ENCODE measurements around the gene NLGN1. TPM values are rescaled to one million over a fixed set of nuclear protein-coding genes. Genes with fewer than 3 reads are reported as not detected.

The NLGN1 gene
- total and polyA plus RNA-seq, 2 of the 13 experiments (the other 11 are each of a cell fraction or from before 2014, with no cell fraction given): not detected

DNA sequence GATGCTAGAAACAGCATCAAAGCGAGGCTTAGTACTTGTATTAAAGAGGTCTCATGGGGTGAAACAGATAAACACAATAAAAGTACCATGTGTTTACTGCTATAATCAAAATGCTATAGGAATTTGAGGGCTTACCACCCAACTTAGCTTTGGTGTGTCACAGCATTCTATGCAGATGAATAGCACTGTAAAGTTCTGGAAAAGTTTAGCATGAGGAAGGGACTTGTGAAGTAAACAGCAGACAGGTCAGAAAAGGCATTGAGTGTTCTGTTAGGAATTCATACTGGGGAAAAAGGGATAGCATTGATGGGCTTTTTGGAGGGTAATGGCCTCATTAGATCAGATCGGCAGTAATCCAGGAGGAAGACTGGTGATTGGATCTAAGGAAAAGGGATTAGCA, 505.3 kb downstream of the NLGN1 start:
- H3K9ac ChIP-seq (ENCODE audit: insufficient read depth, low read depth, low read length): no peak overlapping the region
- ATAC-seq (no peak), DNase-seq (ENCODE audit: low spot score) (no peak), FAIRE-seq (no peak)
- WGBS (ENCODE audit: low lambda C conversion rate): 0% methylated on average over 2 of the region's 2 CpGs
- BruUV-seq (replicated peaks): no TSS peak
- H3K4me1 ChIP-seq (ENCODE audit: insufficient read depth, low read length): no peaks in the 10 kb centered on the region
- H4K20me1 ChIP-seq (ENCODE audit: insufficient read depth, low read length): no peaks in the 10 kb centered on the region
- TF ChIP-seq, protein P1, sequence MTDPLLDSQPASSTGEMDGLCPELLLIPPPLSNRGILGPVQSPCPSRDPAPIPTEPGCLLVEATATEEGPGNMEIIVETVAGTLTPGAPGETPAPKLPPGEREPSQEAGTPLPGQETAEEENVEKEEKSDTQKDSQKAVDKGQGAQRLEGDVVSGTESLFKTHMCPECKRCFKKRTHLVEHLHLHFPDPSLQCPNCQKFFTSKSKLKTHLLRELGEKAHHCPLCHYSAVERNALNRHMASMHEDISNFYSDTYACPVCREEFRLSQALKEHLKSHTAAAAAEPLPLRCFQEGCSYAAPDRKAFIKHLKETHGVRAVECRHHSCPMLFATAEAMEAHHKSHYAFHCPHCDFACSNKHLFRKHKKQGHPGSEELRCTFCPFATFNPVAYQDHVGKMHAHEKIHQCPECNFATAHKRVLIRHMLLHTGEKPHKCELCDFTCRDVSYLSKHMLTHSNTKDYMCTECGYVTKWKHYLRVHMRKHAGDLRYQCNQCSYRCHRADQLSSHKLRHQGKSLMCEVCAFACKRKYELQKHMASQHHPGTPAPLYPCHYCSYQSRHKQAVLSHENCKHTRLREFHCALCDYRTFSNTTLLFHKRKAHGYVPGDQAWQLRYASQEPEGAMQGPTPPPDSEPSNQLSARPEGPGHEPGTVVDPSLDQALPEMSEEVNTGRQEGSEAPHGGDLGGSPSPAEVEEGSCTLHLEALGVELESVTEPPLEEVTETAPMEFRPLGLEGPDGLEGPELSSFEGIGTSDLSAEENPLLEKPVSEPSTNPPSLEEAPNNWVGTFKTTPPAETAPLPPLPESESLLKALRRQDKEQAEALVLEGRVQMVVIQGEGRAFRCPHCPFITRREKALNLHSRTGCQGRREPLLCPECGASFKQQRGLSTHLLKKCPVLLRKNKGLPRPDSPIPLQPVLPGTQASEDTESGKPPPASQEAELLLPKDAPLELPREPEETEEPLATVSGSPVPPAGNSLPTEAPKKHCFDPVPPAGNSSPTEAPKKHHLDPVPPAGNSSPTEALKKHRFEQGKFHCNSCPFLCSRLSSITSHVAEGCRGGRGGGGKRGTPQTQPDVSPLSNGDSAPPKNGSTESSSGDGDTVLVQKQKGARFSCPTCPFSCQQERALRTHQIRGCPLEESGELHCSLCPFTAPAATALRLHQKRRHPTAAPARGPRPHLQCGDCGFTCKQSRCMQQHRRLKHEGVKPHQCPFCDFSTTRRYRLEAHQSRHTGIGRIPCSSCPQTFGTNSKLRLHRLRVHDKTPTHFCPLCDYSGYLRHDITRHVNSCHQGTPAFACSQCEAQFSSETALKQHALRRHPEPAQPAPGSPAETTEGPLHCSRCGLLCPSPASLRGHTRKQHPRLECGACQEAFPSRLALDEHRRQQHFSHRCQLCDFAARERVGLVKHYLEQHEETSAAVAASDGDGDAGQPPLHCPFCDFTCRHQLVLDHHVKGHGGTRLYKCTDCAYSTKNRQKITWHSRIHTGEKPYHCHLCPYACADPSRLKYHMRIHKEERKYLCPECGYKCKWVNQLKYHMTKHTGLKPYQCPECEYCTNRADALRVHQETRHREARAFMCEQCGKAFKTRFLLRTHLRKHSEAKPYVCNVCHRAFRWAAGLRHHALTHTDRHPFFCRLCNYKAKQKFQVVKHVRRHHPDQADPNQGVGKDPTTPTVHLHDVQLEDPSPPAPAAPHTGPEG (CRISPR knock-in tag; IDR thresholded peaks at IDR 0.05): no peak
- TF ChIP-seq ZNF713 (CRISPR knock-in tag; IDR thresholded peaks at IDR 0.05) (no peak), ZNF34 (CRISPR knock-in tag; IDR thresholded peaks at IDR 0.05; ENCODE audit: borderline replicate concordance) (no peak), IKZF1 (IDR thresholded peaks at IDR 0.05) (no peak)
- TF ChIP-seq, protein P2, sequence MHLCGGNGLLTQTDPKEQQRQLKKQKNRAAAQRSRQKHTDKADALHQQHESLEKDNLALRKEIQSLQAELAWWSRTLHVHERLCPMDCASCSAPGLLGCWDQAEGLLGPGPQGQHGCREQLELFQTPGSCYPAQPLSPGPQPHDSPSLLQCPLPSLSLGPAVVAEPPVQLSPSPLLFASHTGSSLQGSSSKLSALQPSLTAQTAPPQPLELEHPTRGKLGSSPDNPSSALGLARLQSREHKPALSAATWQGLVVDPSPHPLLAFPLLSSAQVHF (CRISPR knock-in tag; IDR thresholded peaks at IDR 0.05): no peak
- TF ChIP-seq, protein P3, sequence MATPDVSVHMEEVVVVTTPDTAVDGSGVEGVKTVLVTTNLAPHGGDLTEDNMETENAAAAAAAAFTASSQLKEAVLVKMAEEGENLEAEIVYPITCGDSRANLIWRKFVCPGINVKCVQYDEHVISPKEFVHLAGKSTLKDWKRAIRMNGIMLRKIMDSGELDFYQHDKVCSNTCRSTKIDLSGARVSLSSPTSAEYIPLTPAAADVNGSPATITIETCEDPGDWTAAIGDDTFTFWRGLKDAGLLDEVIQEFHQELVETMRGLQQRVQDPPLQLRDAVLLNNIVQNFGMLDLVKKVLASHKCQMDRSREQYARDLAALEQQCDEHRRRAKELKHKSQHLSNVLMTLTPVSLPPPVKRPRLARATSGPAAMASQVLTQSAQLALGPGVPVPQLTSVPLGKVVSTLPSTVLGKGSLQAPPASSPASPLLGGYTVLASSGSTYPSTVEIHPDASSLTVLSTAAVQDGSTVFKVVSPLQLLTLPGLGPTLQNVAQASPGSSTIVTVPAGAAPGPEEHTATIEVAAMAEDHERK (CRISPR knock-in tag; IDR thresholded peaks at IDR 0.05; ENCODE audit: low read depth): no peak
- TF ChIP-seq, protein P4, sequence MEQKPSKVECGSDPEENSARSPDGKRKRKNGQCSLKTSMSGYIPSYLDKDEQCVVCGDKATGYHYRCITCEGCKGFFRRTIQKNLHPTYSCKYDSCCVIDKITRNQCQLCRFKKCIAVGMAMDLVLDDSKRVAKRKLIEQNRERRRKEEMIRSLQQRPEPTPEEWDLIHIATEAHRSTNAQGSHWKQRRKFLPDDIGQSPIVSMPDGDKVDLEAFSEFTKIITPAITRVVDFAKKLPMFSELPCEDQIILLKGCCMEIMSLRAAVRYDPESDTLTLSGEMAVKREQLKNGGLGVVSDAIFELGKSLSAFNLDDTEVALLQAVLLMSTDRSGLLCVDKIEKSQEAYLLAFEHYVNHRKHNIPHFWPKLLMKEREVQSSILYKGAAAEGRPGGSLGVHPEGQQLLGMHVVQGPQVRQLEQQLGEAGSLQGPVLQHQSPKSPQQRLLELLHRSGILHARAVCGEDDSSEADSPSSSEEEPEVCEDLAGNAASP (CRISPR knock-in tag; IDR thresholded peaks at IDR 0.05; ENCODE audit: borderline replicate concordance): no peak
- no peaks in the 10 kb centered on the region for H3K27me3 ChIP-seq (ENCODE audit: control insufficient read depth in 1 of 2, insufficient read depth in 2 of 2, low read length in 2 of 2)
- H3K36me3 ChIP-seq (replicated peaks in 1 of 2; ENCODE audit: control insufficient read depth in 1 of 2, insufficient read depth in 2 of 2, low read length in 2 of 2): no peaks in the 10 kb centered on the region
- POLR2A ChIA-PET: no interaction called here
- in situ Hi-C loops (cut with HindIII; ENCODE audit: extremely low pct_ligation_motif_present, low pct_unique_long_range_greater_than_20kb): no loop called here
- no peaks in the 10 kb centered on the region for H3K9me3 ChIP-seq (ENCODE audit: low read length)
- intact Hi-C loops (cut with micrococcal nuclease; ENCODE audit: unreplicated experiment): no loop called here
- no peak overlapping the region for H3K4me2 ChIP-seq (ENCODE audit: low read depth, low read length)
- no peak overlapping the region for H2AFZ ChIP-seq (ENCODE audit: low read length)
- CTCF ChIA-PET (ENCODE audit: low intra/inter-chr PET ratio, low total read pairs): no interaction called here
- H3K79me2 ChIP-seq (ENCODE audit: insufficient read depth, low read length): no peaks in the 10 kb centered on the region
- H3K27ac ChIP-seq (ENCODE audit: extremely low read length, insufficient read depth, low read length): no peak overlapping the region
- no peak overlapping the region for H3K4me3 ChIP-seq (replicated peaks in 1 of 3; ENCODE audit: insufficient read depth in 1 of 3, low read depth in 2 of 3, low read length in 3 of 3)
